K562 (cell line): ENCODE data around the gene GRIK5. TPM values are rescaled to one million over a fixed set of nuclear protein-coding genes. Genes with fewer than 3 reads are reported as not detected.

Experiments used
- ATAC-seq: fragments of 200-7000 bp; cut with Tn5 transposase; 3 replicates; pipeline ENCODE4 v1.9.1; 2020; ENCODE audit warnings: moderate library complexity
- BruUV-seq: library from RNA; stranded (reverse); fragments of 400-500 nt; replicated peaks from 2 replicates; lab custom pipeline; 2021; lab: Mats Ljungman, UMichigan
- CTCF ChIA-PET: fragments of 300-600 bp; formaldehyde crosslinking; extraction: SDS; loops from one replicate; lab custom pipeline; 2021; ENCODE audit warnings: low intra/inter-chr PET ratio; lab: Yijun Ruan, JAX
- POLR2A ChIA-PET: fragments of 300-600, 350-650 bp; sonication (Branson Sonifier 250); formaldehyde crosslinking; extraction: SDS; loops from one replicate; lab custom pipeline; 2021; ENCODE audit warnings: antibody characterized with exemption, inconsistent platforms; lab: Yijun Ruan, JAX
- DNase-seq, 4 experiments: peaks; one replicate each; pipeline versions ENCODE4 v3.0.0 to v3.0.0-alpha.2; 2011 to 2018; ENCODE audit warnings: low spot score in 3 of 4, mixed read lengths in 3 of 4; ENCODE audit errors: extremely low read depth in 1 of 4
- FAIRE-seq: peaks from 2 replicates; lab custom pipeline; 2011; peaks lifted over from hg19 to GRCh38; lab: Jason Lieb, UNC
- H2AFZ ChIP-seq: 2 replicates; pipeline ENCODE4 v1.6.0; 2011; ENCODE audit warnings: low read depth, low read length, control low read depth, inconsistent platforms
- H3K27ac ChIP-seq: fragments of 200-600 bp; 3 replicates; pipeline ENCODE4 v1.8.0; 2011; ENCODE audit warnings: low read depth, mild to moderate bottlenecking, control low read depth, inconsistent platforms, low read length, moderate library complexity, mixed read lengths; ENCODE audit errors: extremely low read depth
- H3K27me3 ChIP-seq, 2 experiments: fragments of 300-600 bp in 1 of 2; 2 replicates in 1 of 2; 3 replicates in 1 of 2; pipeline versions ENCODE4 v1.6.0 to v1.8.0; 2011; ENCODE audit warnings: inconsistent platforms in 2 of 2, low read length in 2 of 2, mild to moderate bottlenecking in 1 of 2, mixed read lengths in 1 of 2, moderate library complexity in 1 of 2; ENCODE audit not compliant: control insufficient read depth in 2 of 2, insufficient read depth in 2 of 2
- H3K36me3 ChIP-seq: fragments of 300-600 bp; 3 replicates; pipeline ENCODE4 v1.8.0; 2011; ENCODE audit warnings: mild to moderate bottlenecking, low read length, inconsistent platforms; ENCODE audit not compliant: control insufficient read depth, insufficient read depth
- H3K4me1 ChIP-seq, 2 experiments: fragments of 200-600 bp in 1 of 2; replicated peaks in 1 of 2; 2 replicates in 1 of 2; 3 replicates in 1 of 2; pipeline versions ENCODE4 v1.5.1 to v1.8.0; 2011; ENCODE audit warnings: inconsistent platforms in 2 of 2, low read length in 2 of 2, mild to moderate bottlenecking in 1 of 2, mixed read lengths in 1 of 2, moderate library complexity in 1 of 2; ENCODE audit not compliant: control insufficient read depth in 2 of 2, insufficient read depth in 2 of 2
- H3K4me2 ChIP-seq: 2 replicates; pipeline ENCODE4 v1.6.1; 2011; ENCODE audit warnings: low read length, control low read depth, inconsistent platforms, mixed read lengths; ENCODE audit not compliant: insufficient read depth
- H3K4me3 ChIP-seq: fragments of 200-600 bp; sonication (generic), shearing (Covaris generic); 2 replicates; pipeline ENCODE4 v1.5.1; 2016; ENCODE audit warnings: control low read depth, inconsistent platforms
- H3K79me2 ChIP-seq: fragments of 200-600 bp; 3 replicates; pipeline ENCODE4 v1.8.0; 2011; ENCODE audit warnings: low read length, inconsistent platforms; ENCODE audit not compliant: control insufficient read depth, insufficient read depth
- H3K9ac ChIP-seq, 2 experiments: 2 replicates each; pipeline versions ENCODE4 v1.6.0 to v1.6.1; 2011; ENCODE audit warnings: low read depth in 2 of 2, low read length in 2 of 2, control low read depth in 1 of 2, inconsistent platforms in 1 of 2, mild to moderate bottlenecking in 1 of 2, mixed read lengths in 1 of 2; ENCODE audit not compliant: insufficient read depth in 1 of 2
- H3K9me1 ChIP-seq: one replicate; pipeline ENCODE4 v1.6.0; 2011; ENCODE audit warnings: inconsistent platforms, mild to moderate bottlenecking, low read length, moderate library complexity; ENCODE audit not compliant: control insufficient read depth, insufficient read depth
- H3K9me3 ChIP-seq: replicated peaks from 2 replicates; pipeline ENCODE4 v1.5.1; 2011; ENCODE audit warnings: low read depth, low read length, inconsistent platforms; ENCODE audit not compliant: control insufficient read depth, insufficient read depth
- H4K20me1 ChIP-seq: replicated peaks from 2 replicates; pipeline ENCODE4 v1.6.1; 2011; ENCODE audit warnings: low read length, inconsistent platforms, mixed read lengths; ENCODE audit not compliant: control insufficient read depth, insufficient read depth
- KLF13 ChIP-seq: fragments of 450-650 bp; IDR thresholded peaks from 2 replicates; pipeline ENCODE4 v1.6.1; 2016; ENCODE audit warnings: missing genetic modification characterization, low read depth, mild to moderate bottlenecking, missing compliant biosample characterization, moderate library complexity, borderline replicate concordance
- MTA2 ChIP-seq: fragments of 450-650 bp; IDR thresholded peaks from 2 replicates; pipeline ENCODE4 v1.6.1; 2016; ENCODE audit warnings: low read depth
- SIN3A ChIP-seq, 2 experiments: fragments of 150-350 bp in 1 of 2; IDR thresholded peaks; 2 replicates each; pipeline ENCODE4 v1.6.1; 2011 to 2016; ENCODE audit warnings: borderline replicate concordance in 2 of 2, low read depth in 2 of 2, low read length in 2 of 2, mild to moderate bottlenecking in 2 of 2, moderate library complexity in 2 of 2; ENCODE audit not compliant: control insufficient read depth in 1 of 2
- SOX6 ChIP-seq: fragments of 450-650 bp; IDR thresholded peaks from 2 replicates; pipeline ENCODE4 v1.6.1; 2014; ENCODE audit warnings: mild to moderate bottlenecking
- ZFX ChIP-seq: sonication (generic); formaldehyde crosslinking; IDR thresholded peaks from 2 replicates; pipeline ENCODE4 v1.8.0; 2022; ENCODE audit warnings: mild to moderate bottlenecking, missing genetic modification reagents, moderate library complexity
- WGBS: fragments of 100-300 bp; shearing (Covaris generic); methylation state at CpG from one replicate; pipeline ENCODE4 v1.1.6; 2016; ENCODE audit warnings: low coverage, mixed read lengths; ENCODE audit not compliant: insufficient coverage; ENCODE audit errors: missing lambda C conversion rate; 5-methylcytosine and 5-hydroxymethylcytosine counted together
- in situ Hi-C: fragments of 300-500 bp; cut with MboI; formaldehyde crosslinking; loops from 4 replicates; pipeline ENCODE4 v1.15.0; 2018; ENCODE audit warnings: inconsistent platforms, mixed read lengths
- intact Hi-C: fragments of 100-400 bp; cut with micrococcal nuclease; formaldehyde crosslinking; loops from 2 replicates; pipeline ENCODE4 v1.14.2; 2022
- polyA plus RNA-seq, 8 experiments: library from polyadenylated mRNA; depleted of rRNA in 4 of 8; stranded (reverse) in 5 of 8; unstranded in 3 of 8; fragments of >200 nt; fragmentation: Nextera tagmentation in 2 of 8; fragmentation: Illumina TruSeq in 1 of 8; extraction: Ambion mirVana in 2 of 8; extraction: Trizol in 1 of 8; gene quantifications; 2 replicates each; pipeline versions ENCODE4 v1.2.1 to v1.2.3, GENCODE V29; 2011 to 2014; ENCODE audit warnings: inconsistent platforms in 1 of 8, missing spikeins in 1 of 8
- total RNA-seq, 7 experiments: library from RNA; depleted of rRNA in 6 of 7; stranded (reverse); fragments of >200 nt in 6 of 7; fragmentation: Illumina TruSeq in 2 of 7; extraction: Trizol in 2 of 7; gene quantifications; 2 replicates each; pipeline versions ENCODE4 v1.2.1 to v1.2.3, GENCODE V29; 2011 to 2021; ENCODE audit warnings: low replicate concordance in 1 of 7
- TF ChIP-seq, protein P1 (sequence below): fragments of 200-400 bp; formaldehyde crosslinking; IDR thresholded peaks from 2 replicates; pipeline ENCODE4 v1.6.1; 2017; ENCODE audit warnings: mild to moderate bottlenecking, low read depth, low read length, moderate library complexity

Gene GRIK5
- total and polyA plus RNA-seq, 9 of the 15 experiments (the other 6 are each of a cell fraction or from before 2014, with no cell fraction given) = 0.04 to 0.55 (median 0.27) TPM; not detected in 2

DNA sequence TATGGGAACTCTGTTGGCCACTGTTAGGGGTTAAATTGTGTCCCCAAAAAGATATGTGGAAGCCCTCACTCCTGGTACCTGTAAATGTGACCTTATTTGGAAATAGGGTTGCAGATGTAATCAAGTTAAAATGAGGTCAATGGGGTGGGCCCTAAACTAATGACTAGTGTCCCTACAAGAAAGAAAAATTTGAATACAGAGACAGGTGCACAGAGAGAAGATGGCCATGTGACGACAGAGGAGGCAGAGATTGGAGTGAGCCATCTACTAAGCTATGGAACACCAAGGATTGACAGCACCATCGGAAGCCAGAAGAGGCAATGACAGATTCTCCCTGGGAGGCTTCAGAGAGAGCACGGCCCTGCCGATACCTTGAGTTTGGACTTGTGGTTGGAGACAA, 45.7 kb upstream of the GRIK5 start:
- H3K4me3 ChIP-seq = no peak overlapping the region
- no peaks in the 10 kb centered on the region for H3K9me3 ChIP-seq
- DNase-seq = no peak
- no TSS peak for BruUV-seq
- FAIRE-seq = no peak
- TF ChIP-seq MTA2 (no peak), SOX6 (no peak), KLF13 (no peak), ZFX (no peak), SIN3A (IDR thresholded peaks at IDR 0.05; ENCODE audit: borderline replicate concordance in 2 of 2, control insufficient read depth in 1 of 2, low read depth in 2 of 2, low read length in 2 of 2) (no peak)
- TF ChIP-seq, protein P1, sequence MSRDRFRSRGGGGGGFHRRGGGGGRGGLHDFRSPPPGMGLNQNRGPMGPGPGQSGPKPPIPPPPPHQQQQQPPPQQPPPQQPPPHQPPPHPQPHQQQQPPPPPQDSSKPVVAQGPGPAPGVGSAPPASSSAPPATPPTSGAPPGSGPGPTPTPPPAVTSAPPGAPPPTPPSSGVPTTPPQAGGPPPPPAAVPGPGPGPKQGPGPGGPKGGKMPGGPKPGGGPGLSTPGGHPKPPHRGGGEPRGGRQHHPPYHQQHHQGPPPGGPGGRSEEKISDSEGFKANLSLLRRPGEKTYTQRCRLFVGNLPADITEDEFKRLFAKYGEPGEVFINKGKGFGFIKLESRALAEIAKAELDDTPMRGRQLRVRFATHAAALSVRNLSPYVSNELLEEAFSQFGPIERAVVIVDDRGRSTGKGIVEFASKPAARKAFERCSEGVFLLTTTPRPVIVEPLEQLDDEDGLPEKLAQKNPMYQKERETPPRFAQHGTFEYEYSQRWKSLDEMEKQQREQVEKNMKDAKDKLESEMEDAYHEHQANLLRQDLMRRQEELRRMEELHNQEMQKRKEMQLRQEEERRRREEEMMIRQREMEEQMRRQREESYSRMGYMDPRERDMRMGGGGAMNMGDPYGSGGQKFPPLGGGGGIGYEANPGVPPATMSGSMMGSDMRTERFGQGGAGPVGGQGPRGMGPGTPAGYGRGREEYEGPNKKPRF = no peak
- TF ChIP-seq, all 486 proteins: peak for 0
- WGBS = 6% methylated on average over 4 of the region's 4 CpGs
- Histone ChIP-seq H3K9ac (no peak overlapping the region), H4K20me1 (peaks cover 10% of the 10 kb centered on the region; the same call in 1 of the 2 replicates), H3K4me2 (no peak overlapping the region), H3K27ac (no peak overlapping the region), H3K27me3 (peaks cover 27 to 54% of the 10 kb centered on the region in 2 experiments), H3K4me1 (no peaks in the 10 kb centered on the region; a peak in 1 of 5 replicates), H3K79me2 (no peaks in the 10 kb centered on the region), H2AFZ (no peak overlapping the region), H3K9me1 (no peaks in the 10 kb centered on the region), H3K36me3 (no peaks in the 10 kb centered on the region)
- intact Hi-C loops (no loop called here), in situ Hi-C loops (loop anchor here (25.0 kb wide), 1 partner anchor 422 kb away; the partner anchor contains the start of gene CEACAM1)
- ChIA-PET POLR2A (interaction anchor here (1.1 kb wide), 1 partner anchor 9 kb away, joined by 6 read pairs; no protein-coding TSS in a partner anchor), CTCF (no interaction called here)
- no peak for ATAC-seq
